A549 (cell line): Measurements from ENCODE around the gene NINL. TPM values are rescaled to one million over a fixed set of nuclear protein-coding genes. Genes with fewer than 3 reads are reported as not detected.
A peak's percentile ranks its signal among the peaks of the same experiment; 100 is the strongest.

Experiments
- ATAC-seq, 2 experiments: fragments of 200-7000 bp in 1 of 2; fragments of >200 bp in 1 of 2; cut with Nextera tagmentation in 1 of 2; cut with Tn5 transposase in 1 of 2; 3 replicates each; pipeline versions ENCODE4 v1.8.0 to v1.9.1; 2018 to 2020; ENCODE audit warnings: mild to moderate bottlenecking in 1 of 2, moderate library complexity in 1 of 2
- CTCF ChIA-PET: fragments of 300-600 bp; sonication (Branson Sonifier 250); formaldehyde crosslinking; extraction: SDS; loops from one replicate; lab custom pipeline; 2021; ENCODE audit warnings: antibody characterized with exemption, inconsistent platforms; lab: Yijun Ruan, JAX
- POLR2A ChIA-PET: fragments of 350-600 bp; formaldehyde crosslinking; extraction: SDS; loops from one replicate; lab custom pipeline; 2021; ENCODE audit warnings: antibody characterized with exemption, inconsistent platforms; lab: Yijun Ruan, JAX
- DNase-seq, 2 experiments: peaks; one replicate each; pipeline versions ENCODE4 v3.0.0 to v3.0.0-alpha.2; 2011 to 2016; ENCODE audit warnings: low read depth in 1 of 2, low spot score in 1 of 2
- FAIRE-seq: peaks from 2 replicates; lab custom pipeline; 2011; peaks lifted over from hg19 to GRCh38; lab: Jason Lieb, UNC
- H3K27ac ChIP-seq, 2 experiments: fragments of >200 bp; sonication (Bioruptor Twin); formaldehyde crosslinking; 3 replicates each; pipeline ENCODE4 v1.5.1; 2016 to 2017
- H3K4me1 ChIP-seq: fragments of >200 bp; sonication (Bioruptor Twin); formaldehyde crosslinking; 3 replicates; pipeline ENCODE4 v1.6.1; 2016
- H3K4me2 ChIP-seq: fragments of >200 bp; sonication (Bioruptor Twin); formaldehyde crosslinking; 3 replicates; pipeline ENCODE4 v1.6.1; 2016
- H3K4me3 ChIP-seq: fragments of >200 bp; sonication (Bioruptor Twin); formaldehyde crosslinking; 3 replicates; pipeline ENCODE4 v1.5.1; 2016
- H3K9me3 ChIP-seq: fragments of >200 bp; sonication (Bioruptor Twin); formaldehyde crosslinking; 3 replicates; pipeline ENCODE4 v1.6.1; 2016
- BCL3 ChIP-seq: fragments of >200 bp; sonication (Bioruptor Twin); formaldehyde crosslinking; IDR thresholded peaks from 3 replicates; pipeline ENCODE4 v1.6.1; 2016
- CEBPB ChIP-seq, 2 experiments: fragments of >200 bp in 1 of 2; sonication (Bioruptor Twin) in 1 of 2; formaldehyde crosslinking in 1 of 2; IDR thresholded peaks; 2 replicates each; pipeline ENCODE4 v1.6.1; 2012 to 2016
- CHD2 ChIP-seq: fragments of 150-350 bp; IDR thresholded peaks from 2 replicates; pipeline ENCODE4 v1.6.1; 2014; ENCODE audit warnings: low read length; ENCODE audit not compliant: partially characterized antibody
- CHD4 ChIP-seq: fragments of 200-600 bp; sonication (generic); IDR thresholded peaks from 2 replicates; pipeline ENCODE4 v1.6.1; 2016; ENCODE audit warnings: antibody characterized with exemption, mild to moderate bottlenecking, borderline replicate concordance
- EHF ChIP-seq: fragments of 250-450 bp; sonication (Bioruptor Pico); IDR thresholded peaks from 2 replicates; pipeline ENCODE4 v1.5.0; 2020; ENCODE audit warnings: mild to moderate bottlenecking
- ELK1 ChIP-seq: fragments of 150-350 bp; IDR thresholded peaks from 2 replicates; pipeline ENCODE4 v1.6.1; 2014; ENCODE audit warnings: low read depth, mild to moderate bottlenecking, low read length
- FOSB ChIP-seq: fragments of 250-450 bp; sonication (Bioruptor Pico); IDR thresholded peaks from 2 replicates; pipeline ENCODE4 v1.5.0; 2020; ENCODE audit warnings: mild to moderate bottlenecking, moderate library complexity
- HMGXB4 ChIP-seq: fragments of 250-450 bp; sonication (Bioruptor Pico); IDR thresholded peaks from 2 replicates; pipeline ENCODE4 v1.5.0; 2021; ENCODE audit warnings: mild to moderate bottlenecking, moderate library complexity, borderline replicate concordance
- HOXB13 ChIP-seq: fragments of 250-450 bp; sonication (Bioruptor Pico); IDR thresholded peaks from 2 replicates; pipeline ENCODE4 v1.5.0; 2020; ENCODE audit warnings: low read depth, mild to moderate bottlenecking, moderate library complexity
- JUNB ChIP-seq: fragments of >200 bp; sonication (Bioruptor Twin); formaldehyde crosslinking; IDR thresholded peaks from 2 replicates; pipeline ENCODE4 v1.6.1; 2016
- MAX ChIP-seq: IDR thresholded peaks from 2 replicates; pipeline ENCODE4 v1.6.1; 2012
- NPAS2 ChIP-seq: fragments of 250-450 bp; sonication (Bioruptor Pico); IDR thresholded peaks from 2 replicates; pipeline ENCODE4 v1.8.0; 2022; ENCODE audit warnings: mild to moderate bottlenecking, moderate library complexity, borderline replicate concordance
- NR3C1 ChIP-seq: fragments of >200 bp; sonication (Bioruptor Twin); formaldehyde crosslinking; IDR thresholded peaks from 3 replicates; pipeline ENCODE4 v1.6.1; 2017
- POLR2A ChIP-seq: IDR thresholded peaks from 2 replicates; pipeline ENCODE4 v1.6.1; 2012; ENCODE audit warnings: mild to moderate bottlenecking, low read length
- RCOR1 ChIP-seq: fragments of 150-350 bp; IDR thresholded peaks from 2 replicates; pipeline ENCODE4 v1.6.1; 2014; ENCODE audit warnings: antibody characterized with exemption, low read length, low read depth
- REST ChIP-seq: fragments of 200-600 bp; sonication (generic); IDR thresholded peaks from 2 replicates; pipeline ENCODE4 v1.6.1; 2016; ENCODE audit warnings: antibody characterized with exemption, mild to moderate bottlenecking, moderate library complexity
- RFX5 ChIP-seq: fragments of 450-650 bp; IDR thresholded peaks from 2 replicates; pipeline ENCODE4 v1.7.1; 2014; ENCODE audit warnings: antibody characterized with exemption, mild to moderate bottlenecking, moderate library complexity
- SREBF2 ChIP-seq: fragments of 450-650 bp; IDR thresholded peaks from 2 replicates; pipeline ENCODE4 v1.6.1; 2014; ENCODE audit warnings: mild to moderate bottlenecking, moderate library complexity
- ZFP36 ChIP-seq: fragments of 450-650 bp; IDR thresholded peaks from 2 replicates; pipeline ENCODE4 v1.6.1; 2014; ENCODE audit warnings: borderline replicate concordance; ENCODE audit not compliant: partially characterized antibody
- ZSCAN20 ChIP-seq: fragments of 250-450 bp; sonication (Bioruptor Pico); IDR thresholded peaks from 2 replicates; pipeline ENCODE4 v1.8.0; 2022; ENCODE audit warnings: mild to moderate bottlenecking, moderate library complexity
- WGBS: methylation state at CpG from one replicate; pipeline ENCODE4 v1.1.6; 2017; ENCODE audit errors: missing lambda C conversion rate; 5-methylcytosine and 5-hydroxymethylcytosine counted together
- polyA plus RNA-seq, 4 experiments: library from polyadenylated mRNA; depleted of rRNA in 3 of 4; stranded (reverse); fragments of >200 nt; fragmentation: RNase III in 1 of 4; extraction: RNeasy Plus Mini Kit Qiagen cat#74134 plus additional on column Dnase treatment in 1 of 4; gene quantifications; 2 replicates in 3 of 4; 3 replicates in 1 of 4; pipeline ENCODE4 v1.2.3, GENCODE V29; 2011 to 2017

NINL gene
- polyA plus RNA-seq, 2 of the 4 experiments (the other 2 are of a cell fraction), result 20.2 to 22.4 TPM

- no peak overlapping the region for H3K4me2 ChIP-seq
- DNase-seq, result no peak
- no peak for ATAC-seq
- POLR2A ChIA-PET, result no interaction called here
- no peak overlapping the region for H3K27ac ChIP-seq
- H3K4me3 ChIP-seq, result no peak overlapping the region
- H3K4me1 ChIP-seq, result no peaks in the 10 kb centered on the region
- no peak for FAIRE-seq
- TF ChIP-seq CHD4 (no peak), RCOR1 (no peak), FOSB (CRISPR knock-in tag) (no peak), MAX (no peak), HOXB13 (CRISPR knock-in tag) (no peak), POLR2A (no peak), RFX5 (no peak), SREBF2 (no peak)
- WGBS, result 78% methylated on average over 11 of the region's 19 CpGs
- H3K9me3 ChIP-seq, result no peaks in the 10 kb centered on the region
- CTCF ChIA-PET, result interaction anchor here (3.0 kb wide), 1 partner anchor 9 kb away, joined by 11 read pairs; no protein-coding TSS in a partner anchor
Observed at GRCh38 chr20:25460566-25461280, 124.6 kb downstream of the NINL start.

- DNase-seq (no peak), ATAC-seq (peak in 1 of 2 experiments; percentile 7; a peak in 1 of 6 replicates), FAIRE-seq (no peak)
- Histone ChIP-seq H3K4me3 (no peak overlapping the region), H3K4me1 (no peaks in the 10 kb centered on the region), H3K9me3 (no peaks in the 10 kb centered on the region), H3K27ac (no peak overlapping the region), H3K4me2 (no peak overlapping the region)
- POLR2A ChIA-PET, result no interaction called here
- no peak for TF ChIP-seq POLR2A
- no peak for TF ChIP-seq REST
- TF ChIP-seq HMGXB4 (CRISPR knock-in tag), result no peak
- TF ChIP-seq BCL3, result no peak
- no peak for TF ChIP-seq EHF
- TF ChIP-seq CHD2, result no peak
- TF ChIP-seq JUNB, result no peak
- no peak for TF ChIP-seq CEBPB (IDR thresholded peaks at IDR 0.05)
- no peak for TF ChIP-seq NR3C1
- TF ChIP-seq ELK1, result no peak
- TF ChIP-seq NPAS2 (CRISPR knock-in tag), result no peak
- no peak for TF ChIP-seq ZFP36
- TF ChIP-seq ZSCAN20 (CRISPR knock-in tag), result no peak
- CTCF ChIA-PET, result interaction anchor here (3.0 kb wide), 1 partner anchor 10 kb away, joined by 11 read pairs; no protein-coding TSS in a partner anchor
- 74% methylated on average over 12 of the region's 12 CpGs for WGBS
Observed at GRCh38 chr20:25459916-25460535, 125.3 kb downstream of the NINL start.
